ENCODE data around the gene S1PR1. TPM values are rescaled to one million over a fixed set of nuclear protein-coding genes. Genes with fewer than 3 reads are reported as not detected.

S1PR1 gene
- total RNA-seq, 1 donor from 2014 or later = 8.7 TPM

GRCh38 chr1:101207891-101208290 is 28.9 kb upstream of the S1PR1 start:
- no peaks in the 10 kb centered on the region for H3F3A ChIP-seq (ENCODE audit: low read depth)
- no peaks in the 10 kb centered on the region for H3K27me3 Mint-ChIP-seq (ENCODE audit: insufficient read depth, low read depth)
- H3K27me3 ChIP-seq = no peaks in the 10 kb centered on the region
- no peak for DNase-seq (ENCODE audit: low spot score)
- H3K27ac ChIP-seq = no peak overlapping the region
- H2AFZ ChIP-seq (replicated peaks) = no peak overlapping the region
- TF ChIP-seq EZH2 (IDR thresholded peaks at IDR 0.05) (no peak), EZH2phosphoT487 (IDR thresholded peaks at IDR 0.05) (no peak), CTCF (IDR thresholded peaks at IDR 0.05) (no peak)
- peaks cover 12% of the 10 kb centered on the region for H3K4me1 Mint-ChIP-seq
- H3K36me3 Mint-ChIP-seq = no peaks in the 10 kb centered on the region
- no peaks in the 10 kb centered on the region for H3K9me3 Mint-ChIP-seq
- no peak overlapping the region for H3K4me3 ChIP-seq
- H3K36me3 ChIP-seq = no peaks in the 10 kb centered on the region
- H3K4me1 ChIP-seq = no peaks in the 10 kb centered on the region
- no peak overlapping the region for H3K4me3 Mint-ChIP-seq
- no peaks in the 10 kb centered on the region for H4K20me1 ChIP-seq (ENCODE audit: low read depth)
- no peak overlapping the region for H3K4me2 ChIP-seq
- no peak overlapping the region for H3K27ac Mint-ChIP-seq
- no peaks in the 10 kb centered on the region for H3K9me3 ChIP-seq (ENCODE audit: low read depth)
- no peak overlapping the region for H3K9ac ChIP-seq
- H3K79me2 ChIP-seq (ENCODE audit: low read depth) = no peaks in the 10 kb centered on the region

- Histone ChIP-seq H3K9ac (no peak overlapping the region), H3K27me3 (no peaks in the 10 kb centered on the region), H3K27ac (no peak overlapping the region), H2AFZ (replicated peaks) (no peak overlapping the region), H4K20me1 (ENCODE audit: low read depth) (no peaks in the 10 kb centered on the region), H3K4me3 (no peak overlapping the region), H3F3A (ENCODE audit: low read depth) (no peaks in the 10 kb centered on the region), H3K4me2 (no peak overlapping the region), H3K9me3 (ENCODE audit: low read depth) (no peaks in the 10 kb centered on the region), H3K4me1 (no peaks in the 10 kb centered on the region), H3K79me2 (ENCODE audit: low read depth) (no peaks in the 10 kb centered on the region), H3K36me3 (no peaks in the 10 kb centered on the region)
- no peaks in the 10 kb centered on the region for H3K27me3 Mint-ChIP-seq (ENCODE audit: insufficient read depth, low read depth)
- no peak overlapping the region for H3K4me3 Mint-ChIP-seq
- H3K4me1 Mint-ChIP-seq = peaks cover 12% of the 10 kb centered on the region
- TF ChIP-seq CTCF (IDR thresholded peaks at IDR 0.05) = no peak
- no peak for TF ChIP-seq EZH2phosphoT487 (IDR thresholded peaks at IDR 0.05)
- TF ChIP-seq EZH2 (IDR thresholded peaks at IDR 0.05) = no peak
- H3K9me3 Mint-ChIP-seq = no peaks in the 10 kb centered on the region
- H3K27ac Mint-ChIP-seq = no peak overlapping the region
- no peaks in the 10 kb centered on the region for H3K36me3 Mint-ChIP-seq
- DNase-seq (ENCODE audit: low spot score) = no peak
Observed at GRCh38 chr1:101215363-101216011, 21.3 kb upstream of the S1PR1 start.

- Histone ChIP-seq H2AFZ (replicated peaks) (no peak overlapping the region), H3K9me3 (ENCODE audit: low read depth) (no peaks in the 10 kb centered on the region), H4K20me1 (ENCODE audit: low read depth) (no peaks in the 10 kb centered on the region), H3K79me2 (ENCODE audit: low read depth) (no peaks in the 10 kb centered on the region), H3K9ac (no peak overlapping the region), H3K27me3 (no peaks in the 10 kb centered on the region), H3K4me3 (no peak overlapping the region), H3F3A (ENCODE audit: low read depth) (no peaks in the 10 kb centered on the region), H3K4me1 (no peaks in the 10 kb centered on the region), H3K4me2 (no peak overlapping the region), H3K27ac (no peak overlapping the region), H3K36me3 (no peaks in the 10 kb centered on the region)
- Mint-ChIP-seq H3K27ac (no peak overlapping the region), H3K4me1 (peaks cover 12% of the 10 kb centered on the region), H3K27me3 (ENCODE audit: insufficient read depth, low read depth) (peaks cover 3% of the 10 kb centered on the region), H3K4me3 (no peak overlapping the region), H3K36me3 (no peaks in the 10 kb centered on the region), H3K9me3 (no peaks in the 10 kb centered on the region)
- TF ChIP-seq EZH2 (IDR thresholded peaks at IDR 0.05) (no peak), CTCF (IDR thresholded peaks at IDR 0.05) (no peak), EZH2phosphoT487 (IDR thresholded peaks at IDR 0.05) (no peak)
- DNase-seq (ENCODE audit: low spot score) = no peak
Observed at GRCh38 chr1:101216623-101217022, 20.2 kb upstream of the S1PR1 start.
